GM06990 (cell line): ENCODE measurements around the gene DRD4.

ENCODE experiments used
- DNase-seq: peaks from one replicate; pipeline ENCODE4 v3.0.0-alpha.2; 2011; ENCODE audit not compliant: insufficient read length; ENCODE audit errors: extremely low read depth
- H3K27me3 ChIP-seq: replicated peaks from 2 replicates; pipeline ENCODE4 v1.6.0; 2011; ENCODE audit warnings: low read length; ENCODE audit not compliant: control insufficient read depth, insufficient read depth
- H3K36me3 ChIP-seq: 2 replicates; pipeline ENCODE4 v1.5.1; 2011; ENCODE audit warnings: low read length; ENCODE audit not compliant: control insufficient read depth, insufficient read depth
- H3K4me3 ChIP-seq: replicated peaks from 2 replicates; pipeline ENCODE4 v1.5.1; 2011; ENCODE audit warnings: low read depth, mild to moderate bottlenecking, control low read depth, low read length
- CTCF ChIP-seq: IDR thresholded peaks from 2 replicates; pipeline ENCODE4 v1.5.1; 2011; ENCODE audit warnings: low read length, control low read depth, mild to moderate bottlenecking, inconsistent platforms; ENCODE audit not compliant: insufficient read depth, poor library complexity, severe bottlenecking

DRD4 gene

DNA sequence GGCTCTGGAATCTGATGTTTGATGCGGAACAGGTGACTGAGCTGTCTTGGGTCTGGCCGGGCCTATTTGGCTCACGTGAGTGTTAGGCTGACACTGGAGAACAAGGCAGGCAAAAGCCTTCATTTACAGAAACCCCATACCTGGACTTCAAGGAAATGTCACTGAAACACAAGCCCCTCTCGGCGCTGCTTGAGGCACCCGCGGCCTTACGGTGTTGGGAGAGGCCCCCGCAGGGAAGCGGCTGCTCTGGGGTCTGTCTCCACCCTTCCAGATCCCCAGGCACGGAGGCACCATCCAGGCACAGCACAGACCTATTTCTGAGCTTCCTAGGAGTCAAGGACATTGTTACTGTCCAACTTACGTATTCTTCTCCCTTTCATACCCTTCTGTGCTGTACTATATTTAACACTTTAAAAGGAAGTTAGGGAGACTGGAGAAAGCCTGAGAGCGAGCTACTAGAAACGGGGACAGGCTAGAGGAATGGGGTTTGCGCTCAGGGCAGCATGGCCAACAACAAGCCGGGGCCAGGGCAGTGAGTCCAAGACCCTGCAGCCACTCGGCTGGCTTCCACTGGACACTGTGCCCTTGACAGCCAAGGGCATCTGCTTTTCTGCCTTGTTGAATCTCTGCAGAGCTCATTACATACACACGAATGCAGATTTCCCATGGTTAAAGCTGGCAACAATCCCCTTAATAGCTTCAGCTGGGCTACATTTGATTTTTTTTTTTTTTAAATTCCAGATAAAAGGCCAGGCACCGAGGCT lies 23.8 kb downstream of the DRD4 start:
- no peak for TF ChIP-seq CTCF
- peaks cover 12% of the 10 kb centered on the region for H3K36me3 ChIP-seq
- no peaks in the 10 kb centered on the region for H3K27me3 ChIP-seq

DNA sequence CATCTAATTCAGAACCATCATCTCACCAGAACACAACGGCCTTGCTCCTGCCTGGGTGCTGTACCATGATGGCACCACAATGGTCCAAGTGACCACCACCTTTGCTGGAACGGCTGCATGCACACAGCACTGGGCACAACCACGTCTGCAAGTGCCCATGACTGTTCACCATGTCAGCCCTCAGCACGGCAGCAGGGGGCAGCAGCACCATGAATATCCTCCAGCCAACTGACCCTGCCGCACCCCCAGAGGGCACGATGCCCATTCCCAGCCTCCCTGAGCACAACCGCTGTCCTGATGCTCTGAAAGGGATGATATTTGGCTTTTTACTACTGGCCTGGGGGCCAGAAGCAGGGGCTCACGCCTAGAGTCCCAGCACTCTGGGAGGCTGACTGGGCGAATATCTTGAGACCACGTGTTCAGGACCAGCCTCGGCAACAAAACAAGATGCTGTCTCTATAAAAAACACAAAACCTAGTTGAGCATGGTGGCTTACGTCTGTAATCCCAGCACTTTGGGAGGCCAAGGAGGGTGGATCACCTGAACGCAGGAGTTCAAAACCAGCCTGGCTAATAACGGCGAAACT lies 25.7 kb downstream of the DRD4 start:
- Histone ChIP-seq H3K36me3 (peaks cover 14% of the 10 kb centered on the region), H3K4me3 (no peak overlapping the region), H3K27me3 (no peaks in the 10 kb centered on the region)
- DNase-seq, result no peak
- TF ChIP-seq CTCF, result peak; percentile 86

More for the DNA sequence above, 23.8 kb downstream of the DRD4 start:
- no peak for DNase-seq
- no peak overlapping the region for H3K4me3 ChIP-seq

GRCh38 chr11:665062-665703 lies 28.1 kb downstream of the DRD4 start:
- DNase-seq, result no peak
- no peak for TF ChIP-seq CTCF
- peaks cover 10% of the 10 kb centered on the region for H3K36me3 ChIP-seq
- no peak overlapping the region for H3K4me3 ChIP-seq
- H3K27me3 ChIP-seq, result no peaks in the 10 kb centered on the region

- Histone ChIP-seq H3K27me3 (no peaks in the 10 kb centered on the region), H3K36me3 (peaks cover 10% of the 10 kb centered on the region), H3K4me3 (no peak overlapping the region)
- no peak for TF ChIP-seq CTCF
- no peak for DNase-seq
These were observed 28.7 kb downstream of the DRD4 start for GRCh38 chr11:665704-666281.

- TF ChIP-seq CTCF, result no peak
- no peak overlapping the region for H3K4me3 ChIP-seq
- no peak for DNase-seq
- H3K27me3 ChIP-seq, result no peaks in the 10 kb centered on the region
- H3K36me3 ChIP-seq, result peaks cover 4% of the 10 kb centered on the region
These were observed 36.8 kb downstream of the DRD4 start for GRCh38 chr11:673866-674265.
